Hepatocyte (in vitro differentiated cells): ENCODE data around the gene SSBP2.

Experiments used
- EZH2 ChIP-seq: fragments of 200-600 bp; sonication (generic); IDR thresholded peaks from 2 replicates; pipeline ENCODE4 v1.6.1; 2016; ENCODE audit warnings: antibody characterized with exemption, mild to moderate bottlenecking, borderline replicate concordance
- EZH2phosphoT487 ChIP-seq: fragments of 200-600 bp; sonication (generic); IDR thresholded peaks from one replicate; pipeline ENCODE4 v1.6.1; 2018; ENCODE audit warnings: antibody characterized with exemption, mild to moderate bottlenecking, low read depth, moderate library complexity; ENCODE audit not compliant: unreplicated experiment, severe bottlenecking
- TF ChIP-seq, protein P1 (sequence below): fragments of 200-600 bp; sonication (generic); IDR thresholded peaks from 2 replicates; pipeline ENCODE4 v1.5.1; 2016; ENCODE audit warnings: antibody characterized with exemption, mild to moderate bottlenecking; ENCODE audit not compliant: poor library complexity

DNA sequence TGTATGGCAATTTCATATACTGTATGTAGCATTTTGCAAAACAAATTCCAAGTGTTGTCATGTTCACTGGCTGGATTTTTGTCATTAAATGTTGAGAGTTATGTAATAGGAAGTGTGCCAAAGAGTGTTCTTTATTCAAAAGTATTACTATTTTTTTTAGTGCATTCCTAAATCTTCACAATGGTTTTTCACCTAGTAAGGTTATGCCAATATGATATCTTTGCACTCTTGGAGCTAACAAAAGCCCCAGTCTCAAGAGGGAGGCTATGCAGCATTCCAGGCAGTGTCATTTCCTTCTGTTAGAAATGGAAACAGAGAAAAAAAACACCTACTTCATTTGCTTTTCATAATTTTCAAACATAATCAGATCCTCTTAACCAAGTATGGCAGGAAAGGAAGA, 5.1 kb upstream of the SSBP2 start:
- TF ChIP-seq, protein P1, sequence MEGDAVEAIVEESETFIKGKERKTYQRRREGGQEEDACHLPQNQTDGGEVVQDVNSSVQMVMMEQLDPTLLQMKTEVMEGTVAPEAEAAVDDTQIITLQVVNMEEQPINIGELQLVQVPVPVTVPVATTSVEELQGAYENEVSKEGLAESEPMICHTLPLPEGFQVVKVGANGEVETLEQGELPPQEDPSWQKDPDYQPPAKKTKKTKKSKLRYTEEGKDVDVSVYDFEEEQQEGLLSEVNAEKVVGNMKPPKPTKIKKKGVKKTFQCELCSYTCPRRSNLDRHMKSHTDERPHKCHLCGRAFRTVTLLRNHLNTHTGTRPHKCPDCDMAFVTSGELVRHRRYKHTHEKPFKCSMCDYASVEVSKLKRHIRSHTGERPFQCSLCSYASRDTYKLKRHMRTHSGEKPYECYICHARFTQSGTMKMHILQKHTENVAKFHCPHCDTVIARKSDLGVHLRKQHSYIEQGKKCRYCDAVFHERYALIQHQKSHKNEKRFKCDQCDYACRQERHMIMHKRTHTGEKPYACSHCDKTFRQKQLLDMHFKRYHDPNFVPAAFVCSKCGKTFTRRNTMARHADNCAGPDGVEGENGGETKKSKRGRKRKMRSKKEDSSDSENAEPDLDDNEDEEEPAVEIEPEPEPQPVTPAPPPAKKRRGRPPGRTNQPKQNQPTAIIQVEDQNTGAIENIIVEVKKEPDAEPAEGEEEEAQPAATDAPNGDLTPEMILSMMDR, result no peak
- TF ChIP-seq EZH2, result no peak
- no peak for TF ChIP-seq EZH2phosphoT487
